H1 (cell line): Measurements from ENCODE around the gene KCNG3. TPM values are rescaled to one million over a fixed set of nuclear protein-coding genes. Genes with fewer than 3 reads are reported as not detected.

Experiments used
- CTCF ChIA-PET: fragments of 300-600 bp; sonication (Branson Sonifier 250); formaldehyde crosslinking; loops from one replicate; lab custom pipeline; 2021; ENCODE audit not compliant: partially characterized antibody; lab: Charles Lee
- POLR2A ChIA-PET: fragments of 300-600 bp; sonication (Branson Sonifier 250); formaldehyde crosslinking; loops from one replicate; lab custom pipeline; 2021; ENCODE audit warnings: inconsistent platforms; ENCODE audit not compliant: partially characterized antibody; lab: Charles Lee
- DNase-seq, 2 experiments: peaks; one replicate each; pipeline versions ENCODE4 v3.0.0 to v3.0.0-alpha.2; 2010 to 2022; ENCODE audit warnings: low spot score in 2 of 2, low read depth in 1 of 2, mixed read lengths in 1 of 2
- FAIRE-seq: peaks from 2 replicates; lab custom pipeline; 2011; peaks lifted over from hg19 to GRCh38; lab: Jason Lieb, UNC
- H2AFZ ChIP-seq: 2 replicates; pipeline ENCODE4 v1.8.1; 2012; ENCODE audit warnings: low read length, inconsistent platforms
- H2AK5ac ChIP-seq: 2 replicates; pipeline ENCODE4 v1.6.1; 2013; ENCODE audit warnings: low read depth, low read length
- H2BK120ac ChIP-seq: replicated peaks from 2 replicates; pipeline ENCODE3; 2013; ENCODE audit warnings: low read depth, low read length, inconsistent platforms
- H2BK12ac ChIP-seq: 2 replicates; pipeline ENCODE4 v1.6.1; 2013; ENCODE audit warnings: low read depth, low read length
- H2BK15ac ChIP-seq: 2 replicates; pipeline ENCODE4 v1.6.1; 2013; ENCODE audit warnings: low read length
- H2BK20ac ChIP-seq: 2 replicates; pipeline ENCODE4 v1.6.1; 2013; ENCODE audit warnings: low read length
- H2BK5ac ChIP-seq: 2 replicates; pipeline ENCODE4 v1.6.1; 2013; ENCODE audit warnings: low read depth, low read length
- H3K14ac ChIP-seq: 2 replicates; pipeline ENCODE4 v1.6.1; 2013; ENCODE audit warnings: inconsistent platforms; ENCODE audit not compliant: insufficient read length
- H3K18ac ChIP-seq: 2 replicates; pipeline ENCODE4 v1.6.1; 2013; ENCODE audit warnings: low read length; ENCODE audit errors: extremely low read depth
- H3K23ac ChIP-seq: 2 replicates; pipeline ENCODE4 v1.6.1; 2013; ENCODE audit warnings: inconsistent platforms; ENCODE audit not compliant: insufficient read length
- H3K23me2 ChIP-seq: 2 replicates; pipeline ENCODE4 v1.6.1; 2013; ENCODE audit warnings: low read depth, low read length
- H3K27ac ChIP-seq: 2 replicates; pipeline ENCODE4 v1.6.1; 2011; ENCODE audit warnings: low read depth, low read length, inconsistent platforms
- H3K27me3 ChIP-seq, 4 experiments: replicated peaks in 1 of 4; 1 replicate in 1 of 4; 2 replicates in 3 of 4; pipeline versions ENCODE4 v1.6.1 to v1.8.1; 2011 to 2013; ENCODE audit warnings: low read length in 3 of 4, mild to moderate bottlenecking in 3 of 4, inconsistent platforms in 2 of 4, mixed read lengths in 2 of 4, moderate library complexity in 1 of 4; ENCODE audit not compliant: control insufficient read depth in 3 of 4, insufficient read depth in 3 of 4; ENCODE audit errors: extremely low read depth in 1 of 4
- H3K36me3 ChIP-seq, 4 experiments: 2 replicates each; pipeline versions ENCODE4 v1.6.1 to v1.8.1; 2011 to 2013; ENCODE audit warnings: mild to moderate bottlenecking in 4 of 4, low read length in 3 of 4, moderate library complexity in 2 of 4, control low read depth in 1 of 4, inconsistent platforms in 1 of 4; ENCODE audit not compliant: insufficient read depth in 4 of 4, control insufficient read depth in 2 of 4
- H3K4ac ChIP-seq: replicated peaks from 2 replicates; pipeline ENCODE3; 2013; ENCODE audit warnings: low read length, low read depth, mixed read lengths, inconsistent platforms; ENCODE audit not compliant: insufficient read length
- H3K4me1 ChIP-seq, 4 experiments: replicated peaks in 1 of 4; 1 replicate in 1 of 4; 2 replicates in 3 of 4; pipeline versions ENCODE4 v1.6.1 to v1.8.1; 2011 to 2013; ENCODE audit warnings: low read length in 3 of 4, inconsistent platforms in 2 of 4, mixed read lengths in 1 of 4; ENCODE audit not compliant: insufficient read depth in 4 of 4, control insufficient read depth in 3 of 4
- H3K4me2 ChIP-seq, 2 experiments: 2 replicates each; pipeline versions ENCODE4 v1.6.1 to v1.8.1; 2011 to 2013; ENCODE audit warnings: low read depth in 2 of 2, low read length in 2 of 2, control low read depth in 1 of 2, inconsistent platforms in 1 of 2, mild to moderate bottlenecking in 1 of 2; ENCODE audit not compliant: insufficient read depth in 1 of 2
- H3K4me3 ChIP-seq, 4 experiments: fragments of 200-600, 300-600 bp in 1 of 4; sonication (generic), shearing (Covaris generic), sonication (Bioruptor Twin) in 1 of 4; 2 replicates each; pipeline versions ENCODE4 v1.5.1 to v1.8.1; 2011 to 2016; ENCODE audit warnings: low read length in 4 of 4, low read depth in 3 of 4, control low read depth in 2 of 4, inconsistent platforms in 2 of 4, mild to moderate bottlenecking in 2 of 4, mixed read lengths in 1 of 4, moderate library complexity in 1 of 4; ENCODE audit not compliant: insufficient read depth in 2 of 4; ENCODE audit errors: extremely low read depth in 1 of 4
- H3K56ac ChIP-seq: replicated peaks from 2 replicates; pipeline ENCODE3; 2013; ENCODE audit warnings: low read depth, mild to moderate bottlenecking, mixed read lengths, low read length, inconsistent platforms; ENCODE audit not compliant: insufficient read length
- H3K79me1 ChIP-seq: 2 replicates; pipeline ENCODE4 v1.6.1; 2013; ENCODE audit warnings: low read depth, low read length, control low read depth
- H3K79me2 ChIP-seq, 2 experiments: 2 replicates each; pipeline versions ENCODE4 v1.6.1 to v1.8.1; 2012 to 2013; ENCODE audit warnings: low read length in 2 of 2, mild to moderate bottlenecking in 2 of 2, inconsistent platforms in 1 of 2; ENCODE audit not compliant: insufficient read depth in 2 of 2, control insufficient read depth in 1 of 2
- H3K9ac ChIP-seq, 4 experiments: replicated peaks in 1 of 4; 1 replicate in 1 of 4; 2 replicates in 3 of 4; pipeline versions ENCODE4 v1.6.1 to v1.8.1; 2011 to 2013; ENCODE audit warnings: low read depth in 3 of 4, low read length in 3 of 4, control low read depth in 2 of 4, mild to moderate bottlenecking in 2 of 4, moderate library complexity in 2 of 4, inconsistent platforms in 1 of 4; ENCODE audit errors: extremely low read depth in 1 of 4
- H3K9me3 ChIP-seq, 2 experiments: 2 replicates each; pipeline versions ENCODE4 v1.6.1 to v1.8.1; 2012 to 2013; ENCODE audit warnings: mild to moderate bottlenecking in 2 of 2, moderate library complexity in 2 of 2, control low read depth in 1 of 2, inconsistent platforms in 1 of 2, low read depth in 1 of 2, low read length in 1 of 2, mixed read lengths in 1 of 2; ENCODE audit not compliant: insufficient read depth in 2 of 2
- H4K20me1 ChIP-seq, 2 experiments: replicated peaks in 1 of 2; 2 replicates each; pipeline versions ENCODE3 to v1.8.1; 2011 to 2013; ENCODE audit warnings: inconsistent platforms in 2 of 2, low read length in 2 of 2, mild to moderate bottlenecking in 1 of 2; ENCODE audit not compliant: insufficient read depth in 2 of 2, control insufficient read depth in 1 of 2
- H4K5ac ChIP-seq: 2 replicates; pipeline ENCODE4 v1.6.1; 2013; ENCODE audit warnings: low read length, low read depth, mixed read lengths, inconsistent platforms; ENCODE audit not compliant: insufficient read length
- H4K8ac ChIP-seq: 2 replicates; pipeline ENCODE4 v1.8.0; 2013; ENCODE audit warnings: mild to moderate bottlenecking, moderate library complexity, low read length, inconsistent platforms; ENCODE audit not compliant: insufficient read depth; ENCODE audit errors: extremely low read depth
- H4K91ac ChIP-seq: replicated peaks from 2 replicates; pipeline ENCODE3; 2013; ENCODE audit warnings: low read length, mixed read lengths, inconsistent platforms; ENCODE audit not compliant: insufficient read length
- CBX5 ChIP-seq: fragments of 300-800, 300-1000 bp; sonication (generic); IDR thresholded peaks from 2 replicates; pipeline ENCODE4 v1.7.1; 2016; ENCODE audit warnings: antibody characterized with exemption, low read length, low read depth
- EGR1 ChIP-seq: IDR thresholded peaks from 2 replicates; pipeline ENCODE4 v1.6.1; 2011; ENCODE audit warnings: low read depth, low read length, borderline replicate concordance
- KDM5A ChIP-seq: fragments of 200-600 bp; IDR thresholded peaks from 2 replicates; pipeline ENCODE4 v1.7.1; 2012; ENCODE audit warnings: mild to moderate bottlenecking, low read length, inconsistent platforms, mixed read lengths
- PHF8 ChIP-seq: fragments of 200-600 bp; sonication (generic); conservative IDR thresholded peaks from 2 replicates; pipeline ENCODE4 v1.7.1; 2012; ENCODE audit warnings: low read depth, mild to moderate bottlenecking, inconsistent platforms, low read length, moderate library complexity
- SP2 ChIP-seq: IDR thresholded peaks from 2 replicates; pipeline ENCODE4 v1.6.1; 2012; ENCODE audit warnings: mild to moderate bottlenecking, low read length, inconsistent platforms
- WGBS, 2 experiments: shearing (Covaris generic) in 1 of 2; methylation state at CpG; one replicate each; pipeline versions ENCODE4 v1.1.6 to v1.1.7; 2013 to 2015; ENCODE audit warnings: low lambda C conversion rate in 2 of 2, mixed read lengths in 2 of 2, inconsistent platforms in 1 of 2, low coverage in 1 of 2, missing lambda C conversion rate in 1 of 2; ENCODE audit not compliant: insufficient replicate concordance in 2 of 2, insufficient coverage in 1 of 2, insufficient read length in 1 of 2; ENCODE audit errors: extremely low coverage in 1 of 2, missing lambda C conversion rate in 1 of 2; 5-methylcytosine and 5-hydroxymethylcytosine counted together
- polyA plus RNA-seq, 7 experiments: library from polyadenylated mRNA; depleted of rRNA in 3 of 7; stranded (reverse) in 5 of 7; unstranded in 2 of 7; fragments of >200 nt in 5 of 7; fragments of 200-250 nt in 2 of 7; gene quantifications; 1 replicate in 5 of 7; 2 replicates in 1 of 7; 4 replicates in 1 of 7; pipeline versions ENCODE4 v1.2.1 to v1.2.3, GENCODE V29; 2011 to 2013; ENCODE audit warnings: missing spikeins in 2 of 7, mixed read lengths in 2 of 7
- total RNA-seq: library from RNA; stranded (reverse); fragmentation: NEBNext Ultra II Directional; extraction: Animal tissue kit (Norgen Biotek cat#: 25700); gene quantifications from 2 replicates; pipeline ENCODE4 v1.2.1, GENCODE V29; 2021

Gene KCNG3
- total and polyA plus RNA-seq, 2 of the 8 experiments (the other 6 are each of a cell fraction or from before 2014, with no cell fraction given): 8.1 to 21.3 TPM

DNA sequence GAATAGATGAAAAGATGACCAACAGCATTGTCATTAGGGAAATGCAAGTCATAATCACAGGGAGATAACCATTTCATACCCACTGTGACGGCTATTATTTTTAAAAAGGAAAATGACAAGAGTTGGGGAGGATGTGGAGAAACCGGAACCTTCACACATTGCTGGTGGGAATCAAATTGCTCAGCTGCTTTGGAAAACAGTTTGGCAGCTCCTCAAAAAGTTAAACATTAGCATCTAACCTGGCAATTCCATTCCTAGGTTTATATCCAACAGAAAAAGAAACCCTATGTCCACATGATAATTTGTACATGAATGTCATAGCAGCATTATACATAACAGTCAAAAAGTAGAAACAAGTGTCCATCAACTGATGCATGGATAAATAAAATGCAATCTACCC lies 58.2 kb downstream of the KCNG3 start:
- H3K27ac ChIP-seq: no peak overlapping the region
- H2BK12ac ChIP-seq: no peak overlapping the region
- no peak overlapping the region for H4K91ac ChIP-seq
- no peak overlapping the region for H3K23ac ChIP-seq
- H3K4me3 ChIP-seq: no peak overlapping the region
- no peak overlapping the region for H2BK5ac ChIP-seq
- no peak overlapping the region for H3K56ac ChIP-seq
- TF ChIP-seq CBX5 (no peak), PHF8 (no peak), SP2 (no peak), KDM5A (no peak), EGR1 (no peak)
- ChIA-PET CTCF (no interaction called here), POLR2A (interaction anchor here (0.6 kb wide), 1 partner anchor 30 kb away, joined by 3 read pairs; no protein-coding TSS in a partner anchor)
- peaks cover 0 to 14% (median 0%) of the 10 kb centered on the region in 4 experiments; a peak in 1 of 8 replicates for H3K36me3 ChIP-seq
- peaks cover 1 to 6% of the 10 kb centered on the region in 2 experiments for H4K20me1 ChIP-seq
- no peaks in the 10 kb centered on the region for H3K27me3 ChIP-seq
- no peaks in the 10 kb centered on the region for H3K9me3 ChIP-seq
- no peak for DNase-seq
- H3K4me2 ChIP-seq: no peak overlapping the region
- H4K5ac ChIP-seq: no peak overlapping the region
- peaks cover 2% of the 10 kb centered on the region; the same call in 1 of the 2 replicates for H3K79me1 ChIP-seq
- no peak overlapping the region for H2BK120ac ChIP-seq
- H3K23me2 ChIP-seq: no peaks in the 10 kb centered on the region
- no peak overlapping the region for H2AFZ ChIP-seq
- H3K4me1 ChIP-seq: no peaks in the 10 kb centered on the region
- H3K4ac ChIP-seq: no peak overlapping the region
- H3K9ac ChIP-seq: no peak overlapping the region
- no peak overlapping the region for H2BK15ac ChIP-seq
- 86% methylated on average over 2 of the region's 2 CpGs; no CpG with 5 or more reads in 1 of the 2 experiments for WGBS, 2 experiments
- H3K79me2 ChIP-seq: peaks cover 2 to 69% of the 10 kb centered on the region in 2 experiments; a peak in 3 of 4 replicates
- no peak overlapping the region for H2AK5ac ChIP-seq
- FAIRE-seq: no peak
- no peak overlapping the region for H3K14ac ChIP-seq
- no peak overlapping the region for H3K18ac ChIP-seq
- H2BK20ac ChIP-seq: no peak overlapping the region
- no peak overlapping the region for H4K8ac ChIP-seq
